CD4-positive, alpha-beta T cell treated with Interleukin-1 beta for 1 hour (primary cell): ENCODE data around the gene MED9.
A peak's percentile ranks its signal among the peaks of the same experiment; 100 is the strongest.
"Not testable (repeated sequence)": the region's sequence is repeated elsewhere in the genome, so short reads cannot be mapped to it uniquely, and the experiment has no call there.

Experiments
- DNase-seq, 2 donors: peaks; one replicate each; pipeline ENCODE4 v3.0.0-alpha.2; 2020 to 2022

The MED9 gene, protein sequence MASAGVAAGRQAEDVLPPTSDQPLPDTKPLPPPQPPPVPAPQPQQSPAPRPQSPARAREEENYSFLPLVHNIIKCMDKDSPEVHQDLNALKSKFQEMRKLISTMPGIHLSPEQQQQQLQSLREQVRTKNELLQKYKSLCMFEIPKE

GRCh38 chr17:17476865-17477467 lies at the start of gene MED9:
Gene MED9 (plus strand): TSS chr17:17477000. CDS start chr17:17477042, 42 bp downstream.
- DNase-seq, result peak; percentile 93 to 94

GRCh38 chr17:17429222-17429621 lies 47.6 kb upstream of the MED9 start:
- no peak for DNase-seq

DNA sequence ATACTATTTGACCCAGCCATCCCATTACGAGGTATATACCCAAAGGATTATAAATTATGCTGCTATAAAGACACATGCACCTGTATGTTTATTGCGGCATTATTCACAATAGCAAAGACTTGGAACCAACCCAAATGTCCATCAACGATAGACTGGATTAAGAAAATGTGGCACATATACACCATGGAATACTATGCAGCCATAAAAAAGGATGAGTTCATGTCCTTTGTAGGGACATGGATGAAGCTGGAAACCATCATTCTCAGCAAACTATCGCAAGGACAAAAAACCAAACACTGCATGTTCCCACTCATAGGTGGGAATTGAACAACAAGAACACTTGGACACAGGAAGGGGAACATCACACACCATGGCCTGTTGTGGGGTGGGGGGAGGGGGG lies 45.9 kb upstream of the MED9 start:
- DNase-seq, result not testable (repeated sequence)

DNA sequence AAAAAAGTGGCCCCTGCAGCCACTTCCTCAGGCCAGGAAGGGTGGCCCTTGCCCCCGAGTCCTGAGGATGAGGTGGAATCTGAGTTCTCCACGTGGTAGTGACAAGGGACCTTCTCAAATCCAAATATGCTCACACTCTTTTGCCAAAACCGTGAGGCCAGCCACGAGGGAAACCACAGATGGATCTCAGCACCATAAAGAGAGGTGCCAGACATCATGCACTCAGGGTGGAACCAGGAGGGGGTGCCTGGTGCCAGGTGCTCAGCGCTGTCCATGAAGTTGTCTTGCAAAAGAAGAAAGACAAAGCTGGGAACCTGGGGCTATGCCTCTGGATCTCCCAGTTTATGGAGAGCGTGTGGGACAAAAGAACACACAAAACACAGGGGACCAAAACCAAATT lies 45.2 kb upstream of the MED9 start:
- no peak for DNase-seq

- DNase-seq, result peak in 1 of 2 donors; percentile 47
Measured at GRCh38 chr17:17433000-17433703, 43.6 kb upstream of the MED9 start.

- no peak for DNase-seq
Measured at GRCh38 chr17:17434477-17434876, 42.3 kb upstream of the MED9 start.

DNA sequence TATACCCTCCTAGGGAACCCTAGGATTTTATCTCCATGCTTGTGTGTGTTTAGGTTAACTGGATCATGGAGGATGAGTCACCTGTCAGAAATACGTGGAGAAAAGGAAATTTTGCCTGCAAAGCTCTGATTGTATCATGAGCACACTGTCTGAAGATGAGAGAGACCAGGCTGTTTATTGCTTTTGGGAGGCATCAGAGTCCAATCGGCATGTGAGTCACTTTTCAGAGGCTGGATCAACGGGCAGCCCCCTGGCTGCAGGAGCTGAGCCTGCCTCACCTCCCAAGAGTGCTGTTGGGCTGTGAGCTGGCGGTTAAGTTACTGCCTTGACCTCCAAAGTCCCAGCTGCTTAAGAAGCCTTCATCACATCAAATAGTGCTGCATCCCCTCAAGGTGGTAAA lies 41.5 kb upstream of the MED9 start:
- no peak for DNase-seq

- no peak for DNase-seq
Measured at GRCh38 chr17:17437461-17437860, 39.3 kb upstream of the MED9 start.

DNA sequence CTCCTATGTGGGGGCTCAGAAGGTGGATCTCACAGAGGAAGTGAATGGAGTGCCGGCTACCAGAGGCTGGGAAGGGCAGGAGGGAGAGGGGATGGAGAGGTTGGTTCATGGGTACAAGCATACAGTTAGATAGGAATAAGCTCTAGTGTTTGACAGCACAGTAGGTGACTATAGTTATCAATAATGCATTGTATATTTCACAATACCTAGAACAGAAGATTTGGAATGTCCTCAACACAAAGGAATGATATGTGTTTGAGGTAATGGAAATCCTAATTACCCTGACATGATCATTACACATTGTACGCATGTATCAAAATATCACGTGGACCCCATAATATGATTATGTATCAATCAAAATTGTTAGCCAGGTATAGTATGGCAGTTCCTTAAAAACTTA lies 38.9 kb upstream of the MED9 start:
- no peak for DNase-seq

- DNase-seq, result peak; percentile 72 to 80
Measured at GRCh38 chr17:17440010-17440843, 36.6 kb upstream of the MED9 start.

- DNase-seq, result no peak
Measured at GRCh38 chr17:17440938-17441675, 35.7 kb upstream of the MED9 start.

GRCh38 chr17:17443173-17443572 lies 33.6 kb upstream of the MED9 start:
- DNase-seq, result no peak

DNA sequence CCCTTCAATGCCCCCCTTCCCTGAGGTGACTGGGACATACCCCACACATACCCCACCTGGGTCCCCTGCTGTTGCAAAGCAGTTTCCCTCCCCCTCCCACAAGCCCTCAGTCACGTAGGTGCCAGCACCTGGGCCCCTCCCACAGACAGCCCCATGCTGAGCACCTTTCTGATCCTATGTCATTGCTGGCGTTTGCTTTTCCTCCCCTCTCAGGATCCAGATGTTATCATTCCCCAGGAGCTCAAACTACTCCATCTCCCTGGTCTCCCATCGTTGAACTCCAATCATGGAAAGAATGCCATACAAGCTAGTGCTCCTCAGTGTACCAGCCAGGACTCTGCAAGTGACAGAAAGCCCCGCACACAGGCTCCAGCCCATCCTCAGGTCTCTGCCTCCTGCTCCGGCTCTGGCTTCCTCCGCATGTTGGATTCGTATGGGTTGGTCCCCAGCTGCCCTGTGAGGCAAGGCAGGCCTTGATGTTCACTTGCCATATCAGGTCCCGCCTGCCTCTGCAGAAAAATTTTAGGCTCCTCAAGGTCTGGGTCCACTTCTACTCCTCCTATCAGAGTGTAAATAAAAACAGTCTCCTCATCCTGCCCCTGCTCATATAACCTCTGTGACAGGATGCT lies 31.4 kb upstream of the MED9 start:
- DNase-seq, result no peak

DNA sequence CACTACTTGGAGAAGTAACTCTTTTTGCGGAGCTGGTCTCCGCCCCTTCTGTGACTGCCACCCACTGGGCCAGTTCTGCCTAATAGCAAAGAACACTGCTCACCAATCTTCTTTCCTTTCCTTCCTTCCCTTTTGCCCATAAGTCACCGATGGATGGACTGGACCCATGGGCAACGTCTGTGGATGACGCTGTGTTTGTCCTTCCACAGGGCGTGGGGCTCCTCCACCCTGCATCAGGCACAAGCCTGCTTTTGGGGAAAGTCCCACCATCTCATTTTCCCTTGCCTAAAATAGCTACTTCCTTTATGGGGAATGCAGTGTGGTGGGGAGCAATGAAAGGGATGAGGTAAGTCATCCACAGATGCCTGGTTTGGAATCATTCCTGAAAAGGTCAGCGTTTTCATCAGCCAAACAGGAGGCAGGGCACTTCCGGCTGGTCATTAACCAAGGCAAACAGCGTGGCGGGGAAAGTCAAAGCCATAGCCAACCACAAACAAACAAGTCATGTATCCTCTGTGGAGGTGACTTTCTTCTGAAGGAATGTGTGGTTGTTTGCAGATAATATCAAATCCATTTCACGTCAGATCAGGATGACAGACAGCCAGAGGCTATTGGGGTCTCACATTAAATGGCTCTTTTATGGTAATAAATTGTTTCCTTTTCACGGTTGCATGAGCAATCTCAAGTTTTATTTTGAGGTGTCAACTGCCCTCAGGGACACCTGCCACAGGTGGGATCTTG lies 30.7 kb upstream of the MED9 start:
- no peak for DNase-seq

DNA sequence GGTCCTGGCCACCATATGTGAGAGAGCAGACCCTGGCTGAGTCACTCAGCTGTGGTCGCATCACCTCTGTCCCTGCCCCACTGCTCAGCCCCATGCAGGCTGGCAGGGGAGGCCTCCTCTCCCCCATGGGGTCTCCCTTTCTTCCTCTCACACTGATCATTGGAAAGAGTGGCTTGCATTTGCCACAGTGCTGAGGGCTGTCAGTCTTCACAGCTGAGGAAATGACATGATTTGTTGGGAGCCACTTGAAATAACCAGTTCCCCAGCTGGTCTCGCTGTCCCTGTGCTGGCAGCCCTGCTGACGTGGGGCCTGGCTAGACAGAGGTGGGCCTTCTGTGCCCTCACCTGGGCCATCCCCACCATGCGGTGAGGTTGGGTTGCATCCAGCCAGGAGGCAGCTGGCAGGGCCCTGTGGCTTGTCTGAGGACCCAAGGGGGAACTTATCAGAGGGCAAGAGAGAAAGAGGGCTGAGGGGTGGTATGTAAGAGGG lies 30.1 kb upstream of the MED9 start:
- no peak for DNase-seq

DNA sequence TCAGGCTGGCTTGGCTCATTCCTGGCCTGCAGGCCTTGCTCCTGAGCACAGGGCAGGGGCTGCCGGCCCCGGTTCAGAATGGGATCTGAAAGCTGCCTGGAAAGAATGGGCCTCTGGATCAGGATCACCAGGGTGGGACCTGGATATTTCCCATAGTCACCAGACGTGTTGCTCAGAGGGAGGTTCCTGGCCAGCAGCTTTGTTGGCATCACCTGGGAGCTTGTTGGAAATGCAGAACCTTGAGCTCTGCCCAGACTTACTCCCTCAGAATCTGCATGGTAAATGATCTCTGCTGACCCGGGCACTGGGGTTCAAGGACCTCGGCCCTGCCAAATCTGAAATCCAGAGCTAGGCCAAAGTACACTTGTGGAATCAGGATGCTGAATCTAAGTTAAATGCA lies 29.5 kb upstream of the MED9 start:
- no peak for DNase-seq

DNA sequence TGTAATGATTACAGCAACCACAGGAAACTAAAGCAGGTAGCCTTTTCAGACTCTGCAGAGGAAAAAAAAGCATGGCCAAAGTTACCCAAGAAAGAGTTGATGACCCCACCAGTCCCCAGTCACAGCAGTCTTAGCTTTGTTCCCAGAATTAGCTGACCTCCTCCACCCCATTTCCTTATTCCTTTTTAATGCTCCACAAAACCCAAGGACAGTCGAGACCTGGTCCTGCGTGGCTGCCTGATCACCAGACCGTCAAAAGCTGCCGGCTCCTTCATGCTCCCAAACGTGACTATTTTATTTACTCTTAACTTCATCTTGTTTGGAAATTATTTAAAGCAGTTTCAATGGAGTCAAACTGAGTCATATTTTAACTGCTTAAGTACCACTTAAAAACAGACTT lies 28.7 kb upstream of the MED9 start:
- DNase-seq, result no peak

DNA sequence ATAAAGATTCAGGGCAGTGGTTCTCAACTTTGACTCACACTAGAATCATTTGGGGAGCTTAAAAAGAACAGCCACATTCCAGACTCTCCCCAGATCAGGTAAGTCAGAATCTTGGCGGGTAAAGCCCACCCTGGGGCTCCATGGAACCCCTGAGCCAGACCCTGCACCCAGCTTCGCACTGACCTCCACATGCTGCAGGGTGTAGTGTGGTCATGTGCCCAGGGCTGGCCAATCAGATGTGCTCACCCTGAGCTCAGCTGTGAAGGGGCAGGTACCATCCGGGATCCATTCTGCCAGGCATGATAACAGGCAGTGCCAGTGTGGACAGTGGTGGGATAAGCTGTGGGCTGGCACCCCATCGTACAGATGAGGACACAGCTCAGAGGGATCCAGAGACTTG lies 28.1 kb upstream of the MED9 start:
- no peak for DNase-seq

DNA sequence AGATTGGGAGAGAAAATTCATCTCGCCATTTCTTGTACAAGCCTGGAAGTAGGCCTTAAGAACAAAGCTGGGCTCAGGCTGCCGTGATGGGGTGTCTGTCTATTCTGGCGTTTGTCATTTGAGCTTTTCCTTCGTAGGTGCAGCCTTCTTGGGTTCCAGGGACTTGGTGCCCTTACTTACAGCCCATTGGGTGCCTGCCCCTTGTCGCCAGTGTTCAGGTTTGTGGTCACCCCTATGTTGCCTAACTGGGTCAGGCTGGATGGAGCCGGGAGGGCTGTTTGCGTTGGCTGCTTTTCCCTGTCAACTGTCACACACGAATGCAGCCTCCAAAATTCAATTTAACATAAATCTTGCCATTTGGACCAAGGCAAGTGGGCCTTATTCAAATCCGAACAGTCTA lies 23.7 kb upstream of the MED9 start:
- DNase-seq, result no peak

DNA sequence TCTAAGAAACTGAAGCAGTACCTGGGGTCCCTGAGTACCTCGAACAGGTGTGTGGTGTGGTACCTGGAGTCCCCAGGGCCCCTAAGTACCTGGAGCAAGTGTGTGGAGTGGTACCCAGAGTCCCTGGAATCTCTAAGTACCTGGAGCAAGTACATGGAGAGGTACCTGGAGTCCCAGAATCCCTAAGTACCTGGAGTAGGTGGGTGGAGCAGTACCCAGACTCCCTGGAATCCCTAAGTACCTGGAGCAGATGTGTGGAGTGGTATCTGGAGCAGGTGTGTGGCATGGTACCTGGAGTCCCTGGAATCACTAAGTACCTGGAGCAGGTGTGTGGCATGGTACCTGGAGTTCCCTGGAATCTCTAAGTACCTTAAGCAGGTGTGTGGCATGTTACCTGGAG lies 22.5 kb upstream of the MED9 start:
- DNase-seq, result no peak

DNA sequence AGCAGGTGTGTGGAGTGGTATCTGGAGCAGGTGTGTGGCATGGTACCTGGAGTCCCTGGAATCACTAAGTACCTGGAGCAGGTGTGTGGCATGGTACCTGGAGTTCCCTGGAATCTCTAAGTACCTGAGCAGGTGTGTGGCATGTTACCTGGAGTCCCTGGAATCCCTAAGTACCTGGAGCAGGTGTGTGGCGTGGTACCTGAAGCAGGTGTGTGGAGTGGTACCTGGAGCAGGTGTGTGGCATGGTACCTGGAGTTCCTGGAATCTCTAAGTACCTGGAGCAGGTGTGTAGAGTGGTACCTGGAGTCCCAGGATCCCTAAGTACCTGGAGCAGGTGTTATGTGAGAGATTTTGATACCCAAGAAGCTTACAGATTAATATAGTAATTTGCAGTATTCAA lies 22.1 kb upstream of the MED9 start:
- DNase-seq, result not testable (repeated sequence)

- DNase-seq, result no peak
Measured at GRCh38 chr17:17455173-17455572, 21.6 kb upstream of the MED9 start.
